Glutamatergic neuron (in vitro differentiated cells): ENCODE data around the gene PSMG1. TPM values are rescaled to one million over a fixed set of nuclear protein-coding genes. Genes with fewer than 3 reads are reported as not detected.

ENCODE experiments used
- DNase-seq: peaks from one replicate; pipeline ENCODE4 v3.0.0; 2022
- H3K27ac Mint-ChIP-seq: one replicate; pipeline ENCODE4 v1.8.0; 2020; ENCODE audit warnings: mild to moderate bottlenecking, mixed read lengths, inconsistent platforms; ENCODE audit not compliant: unreplicated experiment
- H3K27me3 Mint-ChIP-seq: one replicate; pipeline ENCODE4 v1.8.0; 2020; ENCODE audit warnings: mild to moderate bottlenecking, moderate library complexity, mixed read lengths, inconsistent platforms; ENCODE audit not compliant: unreplicated experiment
- H3K36me3 Mint-ChIP-seq: one replicate; pipeline ENCODE4 v1.8.0; 2020; ENCODE audit warnings: mild to moderate bottlenecking, mixed read lengths, inconsistent platforms; ENCODE audit not compliant: unreplicated experiment
- H3K4me1 Mint-ChIP-seq: one replicate; pipeline ENCODE4 v1.8.0; 2020; ENCODE audit warnings: mild to moderate bottlenecking, low read depth, mixed read lengths, inconsistent platforms; ENCODE audit not compliant: unreplicated experiment
- H3K4me3 Mint-ChIP-seq: one replicate; pipeline ENCODE4 v1.8.0; 2020; ENCODE audit warnings: mild to moderate bottlenecking, mixed read lengths, inconsistent platforms; ENCODE audit not compliant: unreplicated experiment
- H3K9me3 Mint-ChIP-seq: one replicate; pipeline ENCODE4 v1.8.0; 2020; ENCODE audit warnings: mild to moderate bottlenecking, moderate library complexity, mixed read lengths, inconsistent platforms; ENCODE audit not compliant: unreplicated experiment
- CTCF ChIP-seq: fragments of 200-600 bp; sonication (generic); IDR thresholded peaks from one replicate; pipeline ENCODE4 v1.5.0; 2021; ENCODE audit not compliant: partially characterized antibody, unreplicated experiment
- total RNA-seq: library from RNA; stranded (reverse); fragmentation: NEBNext Ultra II Directional; extraction: Animal tissue kit (Norgen Biotek cat#: 25700); gene quantifications from one replicate; pipeline ENCODE4 v1.2.1, GENCODE V29; 2021; ENCODE audit not compliant: unreplicated experiment

Gene PSMG1
- total RNA-seq, 1 donor from 2014 or later: 28.7 TPM

- Mint-ChIP-seq H3K27me3 (peaks cover 7% of the 10 kb centered on the region), H3K4me3 (peak overlapping the region; percentile 96), H3K36me3 (no peaks in the 10 kb centered on the region), H3K4me1 (peaks cover 16% of the 10 kb centered on the region), H3K9me3 (peaks cover 9% of the 10 kb centered on the region), H3K27ac (peak overlapping the region; percentile 79)
- TF ChIP-seq CTCF: no peak
- no peak for DNase-seq
Measured at GRCh38 chr21:39184050-39184980, 1.1 kb upstream of the PSMG1 start.

- no peak for DNase-seq
- peaks cover 10% of the 10 kb centered on the region for H3K9me3 Mint-ChIP-seq
- peaks cover 7% of the 10 kb centered on the region for H3K27me3 Mint-ChIP-seq
- H3K4me1 Mint-ChIP-seq: peaks cover 16% of the 10 kb centered on the region
- no peak for TF ChIP-seq CTCF
- peak overlapping the region; percentile 96 for H3K4me3 Mint-ChIP-seq
- H3K36me3 Mint-ChIP-seq: no peaks in the 10 kb centered on the region
- H3K27ac Mint-ChIP-seq: peak overlapping the region; percentile 93
Measured at GRCh38 chr21:39182484-39183271, 573 bp downstream of the PSMG1 start.

- Mint-ChIP-seq H3K27me3 (peaks cover 7% of the 10 kb centered on the region), H3K4me1 (peaks cover 15% of the 10 kb centered on the region), H3K9me3 (peaks cover 10% of the 10 kb centered on the region), H3K27ac (peak overlapping the region; percentile 93), H3K36me3 (no peaks in the 10 kb centered on the region), H3K4me3 (peak overlapping the region; percentile 96)
- TF ChIP-seq CTCF: no peak
- DNase-seq: no peak
Measured at GRCh38 chr21:39182016-39182415, 1.2 kb downstream of the PSMG1 start.

- Mint-ChIP-seq H3K27ac (no peak overlapping the region), H3K4me3 (no peak overlapping the region)
- TF ChIP-seq CTCF: no peak
Measured at GRCh38 chr21:39181205-39181818, 1.9 kb downstream of the PSMG1 start.

More at GRCh38 chr21:39181205-39181818, 1.9 kb downstream of the PSMG1 start:
- DNase-seq: no peak
- Mint-ChIP-seq H3K36me3 (no peaks in the 10 kb centered on the region), H3K27me3 (peaks cover 7% of the 10 kb centered on the region), H3K9me3 (peaks cover 10% of the 10 kb centered on the region), H3K4me1 (peaks cover 9% of the 10 kb centered on the region)
